HG02840 (cell line): ENCODE results near the gene DLK1.

Experiments used
- ATAC-seq: cut with Tn5 transposase; IDR thresholded peaks from one replicate; pipeline ENCODE4 v1.9.1; 2021; ENCODE audit warnings: mild to moderate bottlenecking, moderate library complexity, moderate number of reproducible peaks; ENCODE audit not compliant: unreplicated experiment, low FRiP score

DLK1 gene

GRCh38 chr14:100692859-100693558 lies 33.7 kb upstream of the DLK1 start:
- ATAC-seq, result no peak

GRCh38 chr14:100693877-100694578 lies 32.7 kb upstream of the DLK1 start:
- ATAC-seq, result no peak

GRCh38 chr14:100694579-100695422 lies 31.9 kb upstream of the DLK1 start:
- no peak for ATAC-seq

- no peak for ATAC-seq
Observed at GRCh38 chr14:100695423-100695738, 31.3 kb upstream of the DLK1 start.

- no peak for ATAC-seq
Observed at GRCh38 chr14:100696008-100696407, 30.7 kb upstream of the DLK1 start.

GRCh38 chr14:100696590-100696989 lies 30.1 kb upstream of the DLK1 start:
- no peak for ATAC-seq

- no peak for ATAC-seq
Observed at GRCh38 chr14:100698066-100698465, 28.6 kb upstream of the DLK1 start.

- ATAC-seq, result no peak
Observed at GRCh38 chr14:100698666-100699448, 27.8 kb upstream of the DLK1 start.

GRCh38 chr14:100701314-100701713 lies 25.4 kb upstream of the DLK1 start:
- ATAC-seq, result no peak

GRCh38 chr14:100702590-100702989 lies 24.1 kb upstream of the DLK1 start:
- no peak for ATAC-seq

GRCh38 chr14:100703386-100704220 lies 23.1 kb upstream of the DLK1 start:
- no peak for ATAC-seq

- ATAC-seq, result no peak
Observed at GRCh38 chr14:100706200-100706599, 20.5 kb upstream of the DLK1 start.

GRCh38 chr14:100706860-100707259 lies 19.8 kb upstream of the DLK1 start:
- ATAC-seq, result no peak

- no peak for ATAC-seq
Observed at GRCh38 chr14:100708425-100709288, 18.0 kb upstream of the DLK1 start.

- ATAC-seq, result no peak
Observed at GRCh38 chr14:100709289-100710284, 17.1 kb upstream of the DLK1 start.

GRCh38 chr14:100710391-100710790 lies 16.3 kb upstream of the DLK1 start:
- no peak for ATAC-seq

- ATAC-seq, result no peak
Observed at GRCh38 chr14:100710826-100711462, 15.7 kb upstream of the DLK1 start.
